ENCODE data around the gene MIEF2. TPM values are rescaled to one million over a fixed set of nuclear protein-coding genes. Genes with fewer than 3 reads are reported as not detected.

Gene MIEF2
- total and polyA plus RNA-seq, 5 experiments from 2014 or later: 10.7 to 17.4 (median 14.4) TPM

Other genes with a start within 250 kb of the MIEF2 start
- gene ATPAF2, start 221.5 kb upstream of the MIEF2 start, total RNA-seq: 10 to 100 TPM; 22.0 to 28.7 TPM
- 10 to 100 TPM; 15.3 to 21.8 (median 21.2) TPM for gene ATPAF2, start 221.5 kb upstream of the MIEF2 start, polyA plus RNA-seq
- 10 to 100 TPM; 10.4 to 10.7 TPM for gene GID4, start 221.3 kb upstream of the MIEF2 start, total RNA-seq
- gene GID4, start 221.3 kb upstream of the MIEF2 start, polyA plus RNA-seq: 1 to 10 TPM; 3.4 to 7.1 (median 6.0) TPM
- 10 to 100 TPM; 48.6 to 49.4 TPM for gene DRG2, start 172.7 kb upstream of the MIEF2 start, total RNA-seq
- gene DRG2, start 172.7 kb upstream of the MIEF2 start, polyA plus RNA-seq: 10 to 100 TPM; 38.8 to 45.2 (median 45.2) TPM
- gene MYO15A, start 151.9 kb upstream of the MIEF2 start, total RNA-seq: 1 to 10 TPM; 1.5 to 2.0 TPM
- under 1 TPM; 0.13 to 0.46 (median 0.16) TPM for gene MYO15A, start 151.9 kb upstream of the MIEF2 start, polyA plus RNA-seq
- gene ALKBH5, start 76.8 kb upstream of the MIEF2 start, total RNA-seq: 100 to 1,000 TPM; 109 to 120 TPM
- 100 to 1,000 TPM; 125 to 148 (median 129) TPM for gene ALKBH5, start 76.8 kb upstream of the MIEF2 start, polyA plus RNA-seq
- 10 to 100 TPM; 16.8 to 17.3 TPM for gene LLGL1, start 35.0 kb upstream of the MIEF2 start, total RNA-seq
- 1 to 10 TPM; 1.2 to 1.9 (median 1.5) TPM for gene LLGL1, start 35.0 kb upstream of the MIEF2 start, polyA plus RNA-seq
- gene FLII, start 1.9 kb upstream of the MIEF2 start, total RNA-seq: 100 to 1,000 TPM; 318 to 327 TPM
- gene FLII, start 1.9 kb upstream of the MIEF2 start, polyA plus RNA-seq: 100 to 1,000 TPM in 2 of 3 donors, 10 to 100 TPM in 1; 81.2 to 180 (median 100) TPM
- 10 to 100 TPM; 47.7 to 49.7 TPM for gene TOP3A, start 54.3 kb downstream of the MIEF2 start, total RNA-seq
- gene TOP3A, start 54.3 kb downstream of the MIEF2 start, polyA plus RNA-seq: 10 to 100 TPM in 2 of 3 donors, 1 to 10 TPM in 1; 9.0 to 24.9 (median 13.5) TPM
- gene SMCR8, start 54.6 kb downstream of the MIEF2 start, total RNA-seq: 10 to 100 TPM; 49.4 to 51.7 TPM
- 1 to 10 TPM; 3.0 to 6.0 (median 5.3) TPM for gene SMCR8, start 54.6 kb downstream of the MIEF2 start, polyA plus RNA-seq
- 10 to 100 TPM; 17.1 to 20.1 TPM for gene SHMT1, start 102.9 kb downstream of the MIEF2 start, total RNA-seq
- gene SHMT1, start 102.9 kb downstream of the MIEF2 start, polyA plus RNA-seq: 10 to 100 TPM; 20.5 to 35.8 (median 35.7) TPM
- not detected for gene EVPLL, start 117.1 kb downstream of the MIEF2 start, total RNA-seq
- under 1 TPM in 1 of 3 donors, not detected in 2; 0.08 TPM for gene EVPLL, start 117.1 kb downstream of the MIEF2 start, polyA plus RNA-seq
- gene LGALS9C, start 216.1 kb downstream of the MIEF2 start, total RNA-seq: not detected
- gene LGALS9C, start 216.1 kb downstream of the MIEF2 start, polyA plus RNA-seq: not detected

Data from naive thymus-derived CD8-positive, alpha-beta T cell (primary cell).